DND-41 (cell line): ENCODE results near the gene TEAD1.

Experiments
- ATAC-seq: fragments of 200-7000 bp; cut with Tn5 transposase; 3 replicates; pipeline ENCODE4 v1.9.1; 2021; ENCODE audit warnings: low read depth; ENCODE audit not compliant: insufficient read depth
- DNase-seq: peaks from one replicate; pipeline ENCODE4 v3.0.0-alpha.2; 2020
- H2AFZ ChIP-seq: 2 replicates; pipeline ENCODE4 v1.6.0; 2012; ENCODE audit warnings: low read depth, low read length
- H3K27ac ChIP-seq: 2 replicates; pipeline ENCODE4 v1.5.1; 2012; ENCODE audit warnings: low read length, inconsistent platforms
- H3K27me3 ChIP-seq: fragments of 200-600 bp; sonication (generic); 2 replicates; pipeline ENCODE4 v1.6.0; 2012; ENCODE audit warnings: low read length, mild to moderate bottlenecking, inconsistent platforms; ENCODE audit not compliant: insufficient read depth, poor library complexity
- H3K36me3 ChIP-seq: 2 replicates; pipeline ENCODE4 v1.5.1; 2012; ENCODE audit warnings: low read length, inconsistent platforms; ENCODE audit not compliant: insufficient read depth
- H3K4me1 ChIP-seq: 2 replicates; pipeline ENCODE4 v1.5.1; 2012; ENCODE audit warnings: mild to moderate bottlenecking, low read length; ENCODE audit not compliant: insufficient read depth
- H3K4me2 ChIP-seq: 2 replicates; pipeline ENCODE4 v1.6.0; 2012; ENCODE audit warnings: mild to moderate bottlenecking, moderate library complexity, low read length, inconsistent platforms; ENCODE audit not compliant: insufficient read depth
- H3K4me3 ChIP-seq, 2 experiments: fragments of 200-600 bp in 1 of 2; shearing (Covaris generic) in 1 of 2; 2 replicates each; pipeline ENCODE4 v1.5.1; 2012 to 2016; ENCODE audit warnings: inconsistent platforms in 2 of 2, low read length in 2 of 2, mild to moderate bottlenecking in 2 of 2, low read depth in 1 of 2, moderate library complexity in 1 of 2
- H3K79me2 ChIP-seq: 2 replicates; pipeline ENCODE4 v1.6.0; 2012; ENCODE audit warnings: low read length, inconsistent platforms; ENCODE audit not compliant: insufficient read depth
- H3K9ac ChIP-seq: 2 replicates; pipeline ENCODE4 v1.6.0; 2012; ENCODE audit warnings: low read depth, mild to moderate bottlenecking, inconsistent platforms, low read length, moderate library complexity
- H3K9me3 ChIP-seq: 2 replicates; pipeline ENCODE4 v1.5.1; 2012; ENCODE audit warnings: low read length, moderate library complexity, mild to moderate bottlenecking, inconsistent platforms; ENCODE audit not compliant: insufficient read depth, severe bottlenecking
- H4K20me1 ChIP-seq: 2 replicates; pipeline ENCODE4 v1.6.0; 2012; ENCODE audit warnings: low read length; ENCODE audit not compliant: insufficient read depth
- CTCF ChIP-seq: IDR thresholded peaks from 2 replicates; pipeline ENCODE4 v1.5.1; 2012; ENCODE audit warnings: borderline replicate concordance, low read length, moderate library complexity, mild to moderate bottlenecking; ENCODE audit not compliant: poor library complexity, severe bottlenecking; ENCODE audit errors: extremely low read depth
- EZH2 ChIP-seq: IDR thresholded peaks from 3 replicates; pipeline ENCODE4 v1.6.1; 2012; ENCODE audit warnings: borderline replicate concordance, low read depth, mild to moderate bottlenecking, moderate library complexity, low read length, inconsistent platforms; ENCODE audit not compliant: severe bottlenecking

Gene TEAD1

DNA sequence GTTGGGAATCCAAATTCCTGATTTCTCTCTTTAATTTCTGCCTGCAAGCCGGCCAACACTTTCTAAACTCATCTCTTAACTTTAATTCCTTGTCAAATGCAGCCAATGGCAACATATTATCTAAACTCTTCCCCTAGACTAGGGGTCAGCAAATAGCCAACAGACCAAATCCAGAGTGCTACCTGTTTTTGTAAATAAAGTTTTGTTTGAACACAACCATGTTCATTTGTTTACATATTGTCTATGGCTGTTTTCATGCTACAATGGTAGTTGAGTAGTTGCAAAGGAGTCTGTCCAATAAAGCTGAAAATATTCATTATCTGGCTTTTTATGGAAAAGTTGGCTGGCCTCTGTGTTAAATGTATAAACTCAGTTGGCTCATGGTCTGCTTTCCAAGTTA lies 297.7 kb downstream of the TEAD1 start:
- Histone ChIP-seq H3K4me2 (no peak overlapping the region), H3K4me3 (no peak overlapping the region), H4K20me1 (no peaks in the 10 kb centered on the region), H3K27ac (no peak overlapping the region), H3K9ac (no peak overlapping the region), H3K4me1 (no peaks in the 10 kb centered on the region), H3K79me2 (no peaks in the 10 kb centered on the region), H3K9me3 (no peaks in the 10 kb centered on the region), H3K27me3 (peaks cover 5% of the 10 kb centered on the region), H2AFZ (no peak overlapping the region), H3K36me3 (no peaks in the 10 kb centered on the region)
- ATAC-seq (no peak), DNase-seq (no peak)
- no peak for TF ChIP-seq CTCF
- TF ChIP-seq EZH2, result no peak

- peaks cover 6% of the 10 kb centered on the region for H3K27me3 ChIP-seq
Observed at GRCh38 chr11:12973528-12974181, 299.4 kb downstream of the TEAD1 start.

GRCh38 chr11:12975195-12975594 lies 301.0 kb downstream of the TEAD1 start:
- Histone ChIP-seq H3K36me3 (no peaks in the 10 kb centered on the region), H3K4me2 (no peak overlapping the region), H4K20me1 (no peaks in the 10 kb centered on the region), H3K27ac (no peak overlapping the region), H2AFZ (no peak overlapping the region), H3K27me3 (peaks cover 2% of the 10 kb centered on the region), H3K79me2 (no peaks in the 10 kb centered on the region), H3K4me3 (no peak overlapping the region), H3K9ac (no peak overlapping the region), H3K4me1 (no peaks in the 10 kb centered on the region), H3K9me3 (no peaks in the 10 kb centered on the region)
- TF ChIP-seq EZH2 (no peak), CTCF (no peak)
- no peak for DNase-seq
- ATAC-seq, result no peak

More at GRCh38 chr11:12973528-12974181, 299.4 kb downstream of the TEAD1 start:
- H3K79me2 ChIP-seq, result no peaks in the 10 kb centered on the region
- H3K4me1 ChIP-seq, result no peaks in the 10 kb centered on the region
- no peak for TF ChIP-seq CTCF
- no peak for TF ChIP-seq EZH2
- DNase-seq (no peak), ATAC-seq (no peak)
- no peak overlapping the region for H3K4me3 ChIP-seq
- no peak overlapping the region for H3K27ac ChIP-seq
- no peak overlapping the region for H2AFZ ChIP-seq
- no peaks in the 10 kb centered on the region for H3K9me3 ChIP-seq
- H4K20me1 ChIP-seq, result no peaks in the 10 kb centered on the region
- H3K9ac ChIP-seq, result no peak overlapping the region
- no peaks in the 10 kb centered on the region for H3K36me3 ChIP-seq
- H3K4me2 ChIP-seq, result no peak overlapping the region
